Stimulated activated CD8-positive, alpha-beta memory T cell treated with anti-CD3 and anti-CD28 coated beads, Interleukin-7, amount 100 ng/mL, for 24 hours (primary cell): ENCODE measurements around the gene C1orf159.
"Not testable (repeated sequence)": the region's sequence is repeated elsewhere in the genome, so short reads cannot be mapped to it uniquely, and the experiment has no call there.

Experiments
- DNase-seq: peaks from one replicate; pipeline ENCODE4 v3.0.0-alpha.2; 2020; ENCODE audit warnings: low read depth

Gene C1orf159

DNA sequence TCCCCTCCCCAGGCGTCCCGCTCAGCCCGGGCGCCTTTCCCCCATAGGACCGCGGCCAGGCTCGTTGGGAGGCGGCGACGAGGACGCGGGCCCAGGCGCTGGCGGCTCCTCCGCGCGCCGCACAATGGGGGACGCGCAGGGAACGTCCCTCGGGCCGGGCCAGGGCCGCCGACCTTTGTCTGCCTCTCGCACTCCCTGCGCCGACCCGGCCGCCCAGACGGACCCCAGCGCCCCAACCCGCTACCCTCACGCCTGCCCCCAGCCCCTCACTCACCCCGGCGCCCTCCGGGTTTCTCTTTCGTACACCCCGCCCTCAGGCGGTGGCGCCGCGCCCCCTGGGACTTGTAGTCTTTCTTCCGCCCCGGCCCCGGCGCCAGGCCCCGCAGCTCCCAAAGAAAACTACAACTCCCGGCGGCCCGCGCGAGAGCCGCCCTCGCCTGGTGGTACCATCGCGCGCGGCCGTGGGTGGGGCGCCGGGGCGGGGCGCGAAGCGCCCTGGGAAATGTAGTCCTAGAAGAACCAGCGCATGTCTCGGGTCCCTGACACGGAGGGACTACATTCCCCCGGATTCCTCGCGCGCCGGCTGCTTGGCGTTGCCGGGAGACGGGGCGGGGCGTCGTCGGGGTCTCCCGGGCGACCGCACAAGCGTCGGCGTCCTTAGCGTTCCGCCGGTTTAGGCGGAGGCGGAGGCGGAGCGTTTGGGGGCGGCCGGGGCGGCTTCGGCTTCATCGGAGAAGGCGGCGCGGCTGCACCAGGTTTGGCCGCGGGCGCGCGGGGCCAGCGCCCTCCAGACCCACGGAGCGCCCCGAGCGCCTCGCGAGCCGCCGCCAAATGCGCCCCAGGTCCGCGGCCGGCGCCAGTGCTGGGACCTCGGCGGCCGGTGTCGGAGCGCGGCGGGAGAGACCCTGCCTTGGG lies at the start of gene C1orf159:
Gene C1orf159 (minus strand): TSS at position 304 of the 915 bp plus-strand sequence. CDS start 24,546 bp downstream, outside the sequence.
- DNase-seq: peak; percentile 94

GRCh38 chr1:1165485-1165884 lies 49.6 kb upstream of the C1orf159 start:
- no peak for DNase-seq

DNA sequence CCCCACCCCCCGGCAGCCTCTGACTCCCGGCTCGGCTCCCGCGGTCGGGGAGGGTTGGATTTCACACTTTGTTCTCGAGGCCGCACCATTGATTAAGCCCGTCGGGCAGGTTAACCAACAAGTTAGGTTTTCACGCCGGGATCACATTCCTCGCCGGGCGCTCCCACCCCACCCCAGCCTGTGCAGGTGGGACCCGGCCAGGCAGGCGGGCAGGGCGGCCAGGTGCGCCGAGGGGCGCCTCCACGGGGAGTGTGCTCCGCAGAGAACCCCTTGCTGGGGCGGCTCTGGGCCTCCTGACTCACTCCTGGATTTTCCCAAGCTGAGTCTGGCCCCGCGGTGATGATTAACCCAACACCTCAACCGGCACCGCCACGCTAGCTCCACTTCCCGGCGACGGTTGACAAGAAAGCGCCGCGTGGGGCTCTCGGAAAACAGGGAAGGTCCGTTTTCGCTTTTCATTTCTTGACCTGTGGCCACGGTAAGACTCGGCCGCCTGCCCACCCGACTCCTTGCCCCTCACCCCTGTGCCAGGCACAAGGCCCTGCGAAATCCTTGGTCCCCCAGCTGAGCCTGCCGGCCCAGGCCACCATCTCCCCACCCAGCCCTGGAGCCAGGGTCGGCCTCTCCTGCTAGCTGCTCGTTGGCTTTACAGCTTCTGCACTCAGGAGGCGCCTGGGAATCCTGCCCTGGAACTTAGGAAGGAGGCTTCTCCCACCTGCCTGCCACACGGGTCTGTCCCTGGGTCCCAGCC lies 49.0 kb upstream of the C1orf159 start:
- no peak for DNase-seq

GRCh38 chr1:1164361-1164700 lies 48.4 kb upstream of the C1orf159 start:
- no peak for DNase-seq

DNA sequence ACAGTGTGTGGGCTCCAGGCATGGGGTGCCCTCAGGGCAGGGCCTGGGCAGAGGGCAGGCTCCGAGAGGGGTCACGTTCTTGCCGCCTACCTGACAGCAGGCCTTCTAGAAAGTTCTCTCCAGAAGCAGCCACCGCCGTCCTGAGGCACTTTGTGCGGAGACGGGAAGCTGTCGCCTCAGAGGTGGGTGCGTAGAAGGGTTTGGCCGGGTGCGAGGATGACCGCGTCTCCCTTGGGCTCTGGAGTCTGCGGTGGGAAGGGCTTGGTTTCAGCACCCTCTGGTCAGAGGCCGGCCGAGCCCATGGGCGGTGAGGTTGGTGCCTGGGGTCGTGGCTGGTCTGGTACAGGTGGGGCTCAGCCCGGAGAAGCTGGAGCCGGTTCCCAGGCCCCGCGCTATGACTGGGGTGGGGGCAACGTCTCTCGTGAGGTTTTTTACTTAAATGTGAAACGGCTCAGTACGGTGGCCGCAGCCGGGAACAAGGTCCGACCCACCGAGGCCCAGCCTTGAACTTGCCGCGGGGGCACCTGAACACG lies 47.7 kb upstream of the C1orf159 start:
- no peak for DNase-seq

DNA sequence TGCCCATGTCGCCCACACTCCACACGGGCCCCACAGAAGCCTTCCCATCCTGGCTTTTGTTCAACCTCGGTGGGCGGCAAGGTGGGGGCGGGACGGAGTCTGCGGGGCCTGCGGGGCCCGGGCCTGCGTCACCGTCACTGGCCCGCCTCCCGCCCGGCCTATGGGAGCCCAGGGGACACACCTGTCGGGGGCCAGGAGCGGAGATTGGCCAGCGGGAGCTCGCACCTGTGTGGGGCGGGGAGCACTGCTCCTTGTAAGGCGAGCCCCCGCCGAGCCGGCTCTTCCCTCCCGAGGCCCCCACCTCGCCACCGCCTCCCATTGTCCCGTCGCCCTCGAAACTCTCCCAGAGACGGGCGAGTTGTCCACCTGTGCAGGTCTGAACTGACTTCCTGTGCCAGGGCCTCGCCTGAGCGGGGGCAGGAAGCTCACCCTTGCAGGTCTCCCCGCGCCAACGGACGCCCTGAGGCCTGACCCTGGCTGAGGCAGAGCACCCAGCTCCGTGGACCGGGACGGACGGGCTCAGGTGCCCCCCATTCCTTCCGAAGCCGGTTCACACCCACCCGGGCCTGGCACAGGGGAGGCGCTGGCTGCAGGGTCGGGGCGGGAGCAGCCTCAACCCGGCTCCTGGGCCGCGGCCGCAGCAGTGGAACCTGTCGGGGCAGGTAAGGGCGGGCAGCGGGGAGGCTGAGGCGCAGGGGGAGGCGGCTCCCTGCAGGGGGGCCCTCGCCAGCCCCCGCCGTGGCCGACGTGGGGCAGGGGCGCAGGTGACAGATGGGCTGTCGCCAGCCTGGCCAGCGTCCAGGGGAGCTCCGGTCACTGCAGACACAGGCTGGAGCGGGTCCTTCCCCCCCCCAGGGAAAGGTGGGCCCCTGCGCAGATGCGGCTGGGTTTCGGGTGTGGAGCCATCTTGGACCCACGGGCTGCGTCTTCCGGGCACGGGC lies 47.0 kb upstream of the C1orf159 start:
- no peak for DNase-seq

DNA sequence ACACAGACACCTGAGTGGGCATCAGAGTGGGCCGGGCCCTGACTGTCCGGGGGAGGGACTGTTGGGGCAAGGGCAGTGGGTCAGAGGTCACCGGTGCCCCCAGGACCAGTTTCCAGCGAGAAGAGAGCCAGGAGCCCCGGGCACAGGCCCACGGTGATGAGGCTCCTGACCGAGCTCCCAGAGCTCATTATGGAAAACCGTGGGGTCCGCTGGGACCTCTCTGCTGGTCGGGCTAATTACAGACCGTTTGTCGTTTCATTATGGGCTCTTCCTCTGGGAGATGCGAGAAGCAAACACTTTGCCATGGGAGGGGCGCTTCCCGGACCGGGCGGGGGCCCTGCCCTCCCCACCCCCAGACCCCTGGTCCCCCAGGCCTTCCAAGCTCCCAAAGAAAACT lies 45.8 kb upstream of the C1orf159 start:
- no peak for DNase-seq

DNA sequence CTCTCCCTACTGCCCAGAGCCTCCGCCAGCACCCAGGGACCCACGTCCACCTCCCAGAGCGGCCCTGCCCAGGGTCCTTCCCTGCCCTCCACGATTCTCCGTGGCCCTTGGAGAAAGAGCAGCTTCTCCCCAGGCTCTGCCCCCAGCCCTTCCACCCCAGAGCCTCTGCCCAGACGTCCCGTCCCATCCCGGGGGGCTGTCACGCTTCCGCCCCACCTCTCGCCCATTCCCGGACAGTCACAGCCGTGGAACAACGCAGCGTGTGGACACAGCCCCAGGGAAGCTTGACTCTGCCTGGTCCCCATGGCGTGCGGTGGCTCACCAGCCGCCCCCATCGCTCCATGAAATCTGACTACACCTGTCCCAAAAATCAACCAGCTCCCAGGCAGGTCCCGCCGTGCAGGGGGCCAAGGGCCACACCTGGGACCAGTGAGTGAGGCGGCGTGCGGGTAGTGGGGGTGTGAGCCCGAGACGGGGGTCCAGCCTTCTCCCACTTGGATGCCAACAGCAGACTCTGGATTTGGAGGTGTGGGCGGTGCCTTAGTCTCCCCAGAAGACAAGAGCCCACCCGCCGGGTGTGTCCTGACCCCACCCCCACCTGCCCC lies 45.3 kb upstream of the C1orf159 start:
- DNase-seq: no peak

- no peak for DNase-seq
Observed at GRCh38 chr1:1160281-1160930, 44.5 kb upstream of the C1orf159 start.

- no peak for DNase-seq
Observed at GRCh38 chr1:1157914-1158710, 42.2 kb upstream of the C1orf159 start.

- DNase-seq: no peak
Observed at GRCh38 chr1:1157426-1157913, 41.6 kb upstream of the C1orf159 start.

DNA sequence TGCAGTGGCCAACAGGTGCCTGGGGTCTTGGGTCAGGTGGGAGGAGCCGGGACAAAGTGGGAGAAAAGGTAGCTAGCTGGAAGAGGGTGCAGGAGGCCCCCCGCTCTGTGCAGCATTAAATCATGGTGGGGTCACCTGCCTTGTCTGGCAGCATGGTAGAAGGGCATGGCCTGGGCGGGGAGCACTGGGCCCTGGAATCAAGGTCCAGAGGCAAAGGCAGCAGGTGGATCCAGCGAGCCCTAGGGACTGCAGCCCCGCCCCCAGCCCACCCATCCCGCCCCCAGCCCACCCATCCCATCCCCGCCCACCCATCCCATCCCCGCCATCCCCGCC lies 41.1 kb upstream of the C1orf159 start:
- no peak for DNase-seq

GRCh38 chr1:1156140-1157032 lies 40.5 kb upstream of the C1orf159 start:
- no peak for DNase-seq

DNA sequence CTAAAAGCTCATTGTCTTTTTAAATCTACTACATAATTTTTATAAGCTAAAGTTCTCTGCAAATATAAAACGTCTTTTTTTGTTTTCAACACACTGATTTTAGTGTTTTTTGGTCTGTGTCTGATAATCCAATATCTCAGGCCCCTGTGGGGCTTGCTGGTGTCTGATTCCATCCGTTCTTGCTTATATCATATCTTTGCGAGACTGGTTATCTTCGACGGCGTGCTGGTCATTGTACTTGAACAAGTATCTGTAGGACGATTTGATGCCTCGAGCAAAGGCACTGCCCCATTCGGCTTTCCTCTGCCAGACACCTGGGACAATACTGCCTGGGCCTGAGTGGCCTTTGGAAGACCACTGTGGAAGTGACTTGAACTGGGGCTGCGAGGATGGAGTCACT lies 39.4 kb upstream of the C1orf159 start:
- DNase-seq: no peak

DNA sequence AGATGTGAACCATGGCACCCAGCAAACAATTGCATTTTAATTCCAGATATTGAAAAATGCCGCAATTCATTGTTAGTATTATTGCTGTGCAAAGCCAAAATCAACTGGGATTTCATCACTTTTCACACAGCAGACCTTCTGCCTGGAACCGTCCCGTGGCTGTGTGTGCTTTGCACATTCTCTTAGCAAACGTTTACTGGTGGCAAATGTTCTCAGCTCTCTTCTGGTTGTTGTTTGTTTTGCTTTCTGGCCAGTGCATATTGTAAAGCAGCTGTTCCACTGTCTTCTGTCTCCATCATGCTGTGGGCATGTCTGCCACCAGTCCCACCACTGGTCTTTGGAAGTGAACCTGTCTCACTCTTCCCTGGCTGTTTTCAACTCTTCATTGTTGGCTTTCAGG lies 38.0 kb upstream of the C1orf159 start:
- no peak for DNase-seq

- DNase-seq: not testable (repeated sequence)
Observed at GRCh38 chr1:1153215-1153614, 37.3 kb upstream of the C1orf159 start.

DNA sequence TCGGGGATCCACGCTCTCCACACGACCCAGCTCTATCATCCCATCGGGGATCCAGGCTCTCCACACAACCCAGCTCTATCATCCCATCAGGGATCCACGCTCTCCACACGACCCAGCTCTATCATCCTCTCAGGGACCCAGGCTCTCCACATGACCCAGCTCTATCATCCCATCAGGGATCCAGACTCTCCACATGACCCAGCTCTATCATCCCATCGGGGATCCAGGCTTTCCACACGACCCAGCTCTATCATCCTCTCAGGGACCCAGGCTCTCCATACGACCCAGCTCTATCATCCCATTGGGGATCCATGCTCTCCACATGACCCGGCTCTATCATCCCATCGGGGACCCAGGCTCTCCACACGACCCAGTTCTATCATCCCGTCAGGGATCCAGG lies 36.5 kb upstream of the C1orf159 start:
- DNase-seq: not testable (repeated sequence)

GRCh38 chr1:1151306-1151705 lies 35.4 kb upstream of the C1orf159 start:
- no peak for DNase-seq

DNA sequence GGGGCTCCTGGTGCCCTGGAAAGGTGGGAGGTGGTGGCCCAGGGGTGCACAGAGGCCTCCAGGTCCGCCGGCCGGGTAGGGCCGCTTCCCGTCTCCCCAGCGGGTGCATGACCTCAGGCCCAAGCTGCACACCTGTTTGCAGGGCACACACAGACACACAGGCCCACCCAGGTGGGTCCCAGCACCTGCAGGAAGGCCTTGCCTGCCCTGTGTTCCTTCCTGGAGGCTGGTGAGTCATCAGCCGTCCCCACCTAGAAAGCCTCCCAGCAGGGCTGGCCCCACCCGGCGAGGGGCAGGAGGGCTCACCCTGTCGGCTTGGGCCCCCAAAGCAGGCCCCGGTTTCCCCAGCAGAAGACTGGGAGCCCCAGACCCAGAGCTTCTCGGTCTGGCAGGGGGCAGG lies 34.2 kb upstream of the C1orf159 start:
- no peak for DNase-seq
